ENCODE results near the gene PTPRR. TPM values are rescaled to one million over a fixed set of nuclear protein-coding genes. Genes with fewer than 3 reads are reported as not detected.

The PTPRR gene
- total and polyA plus RNA-seq, 4 donors, result 0.02 to 0.08 TPM; not detected in 2

GRCh38 chr12:70666364-70666763 is 254.2 kb downstream of the PTPRR start:
- Histone ChIP-seq H3K9me3 (ENCODE audit: control insufficient read depth in 4 of 4, low read length in 3 of 4) (no peaks in the 10 kb centered on the region), H3K9ac (ENCODE audit: low read depth in 1 of 2, low read length in 2 of 2) (no peak overlapping the region), H3K4me3 (ENCODE audit: low read depth in 1 of 3, low read length in 3 of 3) (no peak overlapping the region), H3K27ac (ENCODE audit: low read depth in 1 of 2, low read length in 2 of 2) (no peak overlapping the region), H3K27me3 (ENCODE audit: control insufficient read depth in 4 of 4, insufficient read depth in 4 of 4, low read length in 3 of 4) (no peaks in the 10 kb centered on the region), H3K4me1 (ENCODE audit: control insufficient read depth in 4 of 4, insufficient read depth in 4 of 4, low read length in 3 of 4) (no peaks in the 10 kb centered on the region), H3K36me3 (ENCODE audit: control insufficient read depth in 4 of 4, insufficient read depth in 3 of 4, low read depth in 1 of 4, low read length in 3 of 4) (no peaks in the 10 kb centered on the region)
- no peak for DNase-seq (ENCODE audit: low spot score)
- TF ChIP-seq FOXA1 (IDR thresholded peaks at IDR 0.05) (no peak), YY1 (IDR thresholded peaks at IDR 0.05) (no peak), JUND (IDR thresholded peaks at IDR 0.05) (no peak), HNF4A (conservative IDR thresholded peaks at IDR 0.05) (no peak), EGR1 (IDR thresholded peaks at IDR 0.05; ENCODE audit: low read depth in 2 of 2) (no peak), FOXA2 (IDR thresholded peaks at IDR 0.05) (no peak), RXRA (IDR thresholded peaks at IDR 0.05) (no peak), GABPA (IDR thresholded peaks at IDR 0.05 in 1 of 2, conservative IDR thresholded peaks at IDR 0.05 in 1 of 2) (no peak), RAD21 (IDR thresholded peaks at IDR 0.05) (no peak), HNF4G (IDR thresholded peaks at IDR 0.05) (no peak)
- TF ChIP-seq, protein P1, sequence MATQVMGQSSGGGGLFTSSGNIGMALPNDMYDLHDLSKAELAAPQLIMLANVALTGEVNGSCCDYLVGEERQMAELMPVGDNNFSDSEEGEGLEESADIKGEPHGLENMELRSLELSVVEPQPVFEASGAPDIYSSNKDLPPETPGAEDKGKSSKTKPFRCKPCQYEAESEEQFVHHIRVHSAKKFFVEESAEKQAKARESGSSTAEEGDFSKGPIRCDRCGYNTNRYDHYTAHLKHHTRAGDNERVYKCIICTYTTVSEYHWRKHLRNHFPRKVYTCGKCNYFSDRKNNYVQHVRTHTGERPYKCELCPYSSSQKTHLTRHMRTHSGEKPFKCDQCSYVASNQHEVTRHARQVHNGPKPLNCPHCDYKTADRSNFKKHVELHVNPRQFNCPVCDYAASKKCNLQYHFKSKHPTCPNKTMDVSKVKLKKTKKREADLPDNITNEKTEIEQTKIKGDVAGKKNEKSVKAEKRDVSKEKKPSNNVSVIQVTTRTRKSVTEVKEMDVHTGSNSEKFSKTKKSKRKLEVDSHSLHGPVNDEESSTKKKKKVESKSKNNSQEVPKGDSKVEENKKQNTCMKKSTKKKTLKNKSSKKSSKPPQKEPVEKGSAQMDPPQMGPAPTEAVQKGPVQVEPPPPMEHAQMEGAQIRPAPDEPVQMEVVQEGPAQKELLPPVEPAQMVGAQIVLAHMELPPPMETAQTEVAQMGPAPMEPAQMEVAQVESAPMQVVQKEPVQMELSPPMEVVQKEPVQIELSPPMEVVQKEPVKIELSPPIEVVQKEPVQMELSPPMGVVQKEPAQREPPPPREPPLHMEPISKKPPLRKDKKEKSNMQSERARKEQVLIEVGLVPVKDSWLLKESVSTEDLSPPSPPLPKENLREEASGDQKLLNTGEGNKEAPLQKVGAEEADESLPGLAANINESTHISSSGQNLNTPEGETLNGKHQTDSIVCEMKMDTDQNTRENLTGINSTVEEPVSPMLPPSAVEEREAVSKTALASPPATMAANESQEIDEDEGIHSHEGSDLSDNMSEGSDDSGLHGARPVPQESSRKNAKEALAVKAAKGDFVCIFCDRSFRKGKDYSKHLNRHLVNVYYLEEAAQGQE (IDR thresholded peaks at IDR 0.05), result no peak
- TF ChIP-seq, protein P2, sequence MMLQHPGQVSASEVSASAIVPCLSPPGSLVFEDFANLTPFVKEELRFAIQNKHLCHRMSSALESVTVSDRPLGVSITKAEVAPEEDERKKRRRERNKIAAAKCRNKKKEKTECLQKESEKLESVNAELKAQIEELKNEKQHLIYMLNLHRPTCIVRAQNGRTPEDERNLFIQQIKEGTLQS (IDR thresholded peaks at IDR 0.05), result no peak
- 97% methylated on average over 1 of the region's 1 CpG for WGBS

DNA sequence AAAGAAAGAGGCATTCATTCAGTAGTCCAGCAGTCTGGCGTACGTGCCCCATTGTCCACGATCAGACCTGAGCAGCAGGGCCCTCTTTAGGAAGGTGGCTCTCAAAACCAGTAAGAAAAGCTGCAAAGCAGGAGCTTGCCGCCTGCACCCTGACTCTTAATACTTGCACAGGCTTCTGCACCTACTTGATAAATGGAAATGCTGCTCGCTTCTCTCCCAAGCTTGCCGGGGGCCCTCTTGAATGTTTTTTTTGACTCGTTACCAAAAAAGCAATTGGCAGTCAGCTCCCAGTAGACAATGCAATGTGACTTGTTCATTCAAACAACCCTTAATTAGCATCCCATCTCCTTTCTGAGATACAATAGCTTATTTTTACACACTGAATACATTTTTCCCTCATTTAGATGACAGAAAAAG is 256.1 kb downstream of the PTPRR start:
- no peaks in the 10 kb centered on the region for H3K27me3 ChIP-seq (ENCODE audit: control insufficient read depth in 4 of 4, insufficient read depth in 4 of 4, low read length in 3 of 4)
- no peak overlapping the region for H3K27ac ChIP-seq (ENCODE audit: low read depth in 1 of 2, low read length in 2 of 2)
- 48% methylated on average over 7 of the region's 7 CpGs for WGBS
- no peaks in the 10 kb centered on the region for H3K9me3 ChIP-seq (ENCODE audit: control insufficient read depth in 4 of 4, low read length in 3 of 4)
- H3K9ac ChIP-seq (ENCODE audit: low read depth in 1 of 2, low read length in 2 of 2), result no peak overlapping the region
- DNase-seq (ENCODE audit: low spot score), result no peak
- TF ChIP-seq NR2F2 (IDR thresholded peaks at IDR 0.05) (no peak), HNF4G (IDR thresholded peaks at IDR 0.05) (no peak), HNF4A (conservative IDR thresholded peaks at IDR 0.05) (no peak), GABPA (IDR thresholded peaks at IDR 0.05 in 1 of 2, conservative IDR thresholded peaks at IDR 0.05 in 1 of 2) (no peak), SP1 (IDR thresholded peaks at IDR 0.05) (no peak), RAD21 (IDR thresholded peaks at IDR 0.05) (no peak), YY1 (IDR thresholded peaks at IDR 0.05) (no peak), JUND (IDR thresholded peaks at IDR 0.05) (no peak), EGR1 (IDR thresholded peaks at IDR 0.05; ENCODE audit: low read depth in 2 of 2) (no peak), RXRA (IDR thresholded peaks at IDR 0.05) (no peak), MAX (IDR thresholded peaks at IDR 0.05) (no peak), TAF1 (conservative IDR thresholded peaks at IDR 0.05) (no peak)
- TF ChIP-seq, protein P2 (IDR thresholded peaks at IDR 0.05), result no peak
- TF ChIP-seq, protein P3, sequence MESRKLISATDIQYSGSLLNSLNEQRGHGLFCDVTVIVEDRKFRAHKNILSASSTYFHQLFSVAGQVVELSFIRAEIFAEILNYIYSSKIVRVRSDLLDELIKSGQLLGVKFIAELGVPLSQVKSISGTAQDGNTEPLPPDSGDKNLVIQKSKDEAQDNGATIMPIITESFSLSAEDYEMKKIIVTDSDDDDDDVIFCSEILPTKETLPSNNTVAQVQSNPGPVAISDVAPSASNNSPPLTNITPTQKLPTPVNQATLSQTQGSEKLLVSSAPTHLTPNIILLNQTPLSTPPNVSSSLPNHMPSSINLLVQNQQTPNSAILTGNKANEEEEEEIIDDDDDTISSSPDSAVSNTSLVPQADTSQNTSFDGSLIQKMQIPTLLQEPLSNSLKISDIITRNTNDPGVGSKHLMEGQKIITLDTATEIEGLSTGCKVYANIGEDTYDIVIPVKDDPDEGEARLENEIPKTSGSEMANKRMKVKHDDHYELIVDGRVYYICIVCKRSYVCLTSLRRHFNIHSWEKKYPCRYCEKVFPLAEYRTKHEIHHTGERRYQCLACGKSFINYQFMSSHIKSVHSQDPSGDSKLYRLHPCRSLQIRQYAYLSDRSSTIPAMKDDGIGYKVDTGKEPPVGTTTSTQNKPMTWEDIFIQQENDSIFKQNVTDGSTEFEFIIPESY (IDR thresholded peaks at IDR 0.05), result no peak
- TF ChIP-seq, protein P4, sequence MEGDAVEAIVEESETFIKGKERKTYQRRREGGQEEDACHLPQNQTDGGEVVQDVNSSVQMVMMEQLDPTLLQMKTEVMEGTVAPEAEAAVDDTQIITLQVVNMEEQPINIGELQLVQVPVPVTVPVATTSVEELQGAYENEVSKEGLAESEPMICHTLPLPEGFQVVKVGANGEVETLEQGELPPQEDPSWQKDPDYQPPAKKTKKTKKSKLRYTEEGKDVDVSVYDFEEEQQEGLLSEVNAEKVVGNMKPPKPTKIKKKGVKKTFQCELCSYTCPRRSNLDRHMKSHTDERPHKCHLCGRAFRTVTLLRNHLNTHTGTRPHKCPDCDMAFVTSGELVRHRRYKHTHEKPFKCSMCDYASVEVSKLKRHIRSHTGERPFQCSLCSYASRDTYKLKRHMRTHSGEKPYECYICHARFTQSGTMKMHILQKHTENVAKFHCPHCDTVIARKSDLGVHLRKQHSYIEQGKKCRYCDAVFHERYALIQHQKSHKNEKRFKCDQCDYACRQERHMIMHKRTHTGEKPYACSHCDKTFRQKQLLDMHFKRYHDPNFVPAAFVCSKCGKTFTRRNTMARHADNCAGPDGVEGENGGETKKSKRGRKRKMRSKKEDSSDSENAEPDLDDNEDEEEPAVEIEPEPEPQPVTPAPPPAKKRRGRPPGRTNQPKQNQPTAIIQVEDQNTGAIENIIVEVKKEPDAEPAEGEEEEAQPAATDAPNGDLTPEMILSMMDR (IDR thresholded peaks at IDR 0.05; ENCODE audit: low read depth, low read length, missing input control), result no peak
- TF ChIP-seq, protein P1 (IDR thresholded peaks at IDR 0.05), result no peak
- H3K36me3 ChIP-seq (ENCODE audit: control insufficient read depth in 4 of 4, insufficient read depth in 3 of 4, low read depth in 1 of 4, low read length in 3 of 4), result no peaks in the 10 kb centered on the region
- H3K4me1 ChIP-seq (ENCODE audit: control insufficient read depth in 4 of 4, insufficient read depth in 4 of 4, low read length in 3 of 4), result no peaks in the 10 kb centered on the region
- H3K4me3 ChIP-seq (ENCODE audit: low read depth in 1 of 3, low read length in 3 of 3), result no peak overlapping the region

All from liver (tissue), 9 donors.